ENCODE measurements around the gene HES4. TPM values are rescaled to one million over a fixed set of nuclear protein-coding genes. Genes with fewer than 3 reads are reported as not detected.
"Not testable (repeated sequence)": the region's sequence is repeated elsewhere in the genome, so short reads cannot be mapped to it uniquely, and the experiment has no call there.

The HES4 gene
- total RNA-seq, 2 donors from 2014 or later: 50.1 to 98.8 TPM

GRCh38 chr1:993379-993995 lies 6.4 kb downstream of the HES4 start:
- no peak for TF ChIP-seq CTCF (IDR thresholded peaks at IDR 0.05)
- ATAC-seq (ENCODE audit: insufficient number of reproducible peaks, low FRiP score, low read depth) (no peak), DNase-seq (ENCODE audit: low spot score) (no peak)
- Histone ChIP-seq H3K27ac (no peak overlapping the region), H3K9me3 (peaks cover 5% of the 10 kb centered on the region), H3K4me1 (ENCODE audit: control insufficient read depth in 1 of 2, low read depth in 2 of 2) (peaks cover 5 to 16% of the 10 kb centered on the region in 2 donors), H3K27me3 (replicated peaks; ENCODE audit: insufficient read depth) (no peaks in the 10 kb centered on the region), H3K36me3 (no peaks in the 10 kb centered on the region), H3K4me3 (no peak overlapping the region)

GRCh38 chr1:992362-992761 lies 7.5 kb downstream of the HES4 start:
- TF ChIP-seq CTCF (IDR thresholded peaks at IDR 0.05): no peak
- peaks cover 0 to 5% of the 10 kb centered on the region in 2 donors for H3K4me1 ChIP-seq (ENCODE audit: control insufficient read depth in 1 of 2, low read depth in 2 of 2)
- no peak for DNase-seq (ENCODE audit: low spot score)
- peaks cover 5% of the 10 kb centered on the region for H3K9me3 ChIP-seq
- H3K36me3 ChIP-seq: no peaks in the 10 kb centered on the region
- H3K4me3 ChIP-seq: no peak overlapping the region
- no peak for ATAC-seq (ENCODE audit: insufficient number of reproducible peaks, low FRiP score, low read depth)
- H3K27ac ChIP-seq: no peak overlapping the region
- no peaks in the 10 kb centered on the region for H3K27me3 ChIP-seq (replicated peaks; ENCODE audit: insufficient read depth)

GRCh38 chr1:991895-992294 lies 8.0 kb downstream of the HES4 start:
- ATAC-seq (ENCODE audit: insufficient number of reproducible peaks, low FRiP score, low read depth) (no peak), DNase-seq (ENCODE audit: low spot score) (no peak)
- Histone ChIP-seq H3K27ac (no peak overlapping the region), H3K4me3 (no peak overlapping the region), H3K36me3 (no peaks in the 10 kb centered on the region), H3K27me3 (replicated peaks; ENCODE audit: insufficient read depth) (no peaks in the 10 kb centered on the region), H3K4me1 (ENCODE audit: control insufficient read depth in 1 of 2, low read depth in 2 of 2) (peaks cover 0 to under 1% of the 10 kb centered on the region in 2 donors), H3K9me3 (peaks cover 5% of the 10 kb centered on the region)
- no peak for TF ChIP-seq CTCF (IDR thresholded peaks at IDR 0.05)

DNA sequence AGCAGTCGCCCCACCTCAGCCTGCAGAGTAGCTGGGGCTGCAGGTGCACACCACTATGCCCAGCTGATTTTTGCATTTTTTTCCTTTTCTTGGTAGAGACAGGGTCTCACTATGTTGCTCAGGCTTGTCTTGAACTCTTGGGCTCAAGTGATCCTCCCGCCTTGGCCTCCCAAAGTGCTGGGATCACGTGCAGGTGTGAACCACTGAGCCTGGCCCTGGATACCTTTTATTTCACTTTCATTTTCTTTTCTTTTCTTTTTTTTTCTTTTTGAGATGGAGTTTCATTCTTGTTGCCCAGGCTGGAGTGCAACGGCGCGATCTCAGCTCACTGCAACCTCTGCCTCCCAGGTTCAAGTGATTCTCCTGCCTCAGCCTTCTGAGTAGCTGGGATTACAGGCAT lies 8.6 kb downstream of the HES4 start:
- DNase-seq (ENCODE audit: low spot score); H3K27me3 ChIP-seq (replicated peaks; ENCODE audit: insufficient read depth); H3K9me3 ChIP-seq; ATAC-seq (ENCODE audit: insufficient number of reproducible peaks, low FRiP score, low read depth); H3K27ac ChIP-seq; H3K4me1 ChIP-seq (ENCODE audit: control insufficient read depth in 1 of 2, low read depth in 2 of 2); H3K4me3 ChIP-seq; H3K36me3 ChIP-seq: not testable (repeated sequence)

GRCh38 chr1:988061-988460 lies 11.8 kb downstream of the HES4 start:
- not testable (repeated sequence) for ATAC-seq (ENCODE audit: insufficient number of reproducible peaks, low FRiP score, low read depth); H3K4me1 ChIP-seq (ENCODE audit: control insufficient read depth in 1 of 2, low read depth in 2 of 2); H3K27ac ChIP-seq; DNase-seq (ENCODE audit: low spot score); H3K9me3 ChIP-seq; H3K36me3 ChIP-seq; H3K27me3 ChIP-seq (replicated peaks; ENCODE audit: insufficient read depth); H3K4me3 ChIP-seq

- H3K4me3 ChIP-seq: no peak overlapping the region
- H3K4me1 ChIP-seq (ENCODE audit: control insufficient read depth in 1 of 2, low read depth in 2 of 2): peaks cover 0 to 8% of the 10 kb centered on the region in 2 donors
- no peaks in the 10 kb centered on the region for H3K27me3 ChIP-seq (replicated peaks; ENCODE audit: insufficient read depth)
- no peak overlapping the region for H3K27ac ChIP-seq
- DNase-seq (ENCODE audit: low spot score) (no peak), ATAC-seq (ENCODE audit: insufficient number of reproducible peaks, low FRiP score, low read depth) (no peak)
- H3K36me3 ChIP-seq: no peaks in the 10 kb centered on the region
- TF ChIP-seq CTCF (IDR thresholded peaks at IDR 0.05): no peak
- H3K9me3 ChIP-seq: no peaks in the 10 kb centered on the region
These were observed 14.8 kb downstream of the HES4 start for GRCh38 chr1:985126-985525.

Measured in thoracic aorta (tissue), 2 donors.